Stimulated activated CD4-positive, alpha-beta T cell treated with anti-CD3 and anti-CD28 coated beads, Interleukin-12 subunit alpha, Interleukin-12 subunit beta, amount 100 ng/mL, for 24 hours (primary cell): ENCODE measurements around the gene VAX1.
"Not testable (repeated sequence)": the region's sequence is repeated elsewhere in the genome, so short reads cannot be mapped to it uniquely, and the experiment has no call there.

ENCODE experiments used
- DNase-seq, 2 experiments: peaks; one replicate each; pipeline ENCODE4 v3.0.0-alpha.2; 2020; ENCODE audit warnings: low read depth in 2 of 2

Gene VAX1

GRCh38 chr10:117135026-117135372 is 3.1 kb downstream of the VAX1 start:
- no peak for DNase-seq

GRCh38 chr10:117134306-117135025 is 3.6 kb downstream of the VAX1 start:
- no peak for DNase-seq

GRCh38 chr10:117134056-117134305 is 4.1 kb downstream of the VAX1 start:
- no peak for DNase-seq

GRCh38 chr10:117133273-117134055 is 4.6 kb downstream of the VAX1 start:
- DNase-seq: no peak

- DNase-seq: no peak
These were observed 5.3 kb downstream of the VAX1 start for GRCh38 chr10:117132751-117133231.

GRCh38 chr10:117131376-117132327 is 6.4 kb downstream of the VAX1 start:
- no peak for DNase-seq

- DNase-seq: no peak
These were observed 7.2 kb downstream of the VAX1 start for GRCh38 chr10:117130862-117131375.

- no peak for DNase-seq
These were observed 7.7 kb downstream of the VAX1 start for GRCh38 chr10:117130346-117130745.

- DNase-seq: not testable (repeated sequence)
These were observed 11.4 kb downstream of the VAX1 start for GRCh38 chr10:117126645-117127044.

- no peak for DNase-seq
These were observed 12.0 kb downstream of the VAX1 start for GRCh38 chr10:117126034-117126433.

GRCh38 chr10:117112220-117112619 is 25.9 kb downstream of the VAX1 start:
- DNase-seq: no peak

GRCh38 chr10:117107238-117107637 is 30.8 kb downstream of the VAX1 start:
- DNase-seq: no peak

- DNase-seq: no peak
These were observed 41.4 kb downstream of the VAX1 start for GRCh38 chr10:117096599-117097201.

GRCh38 chr10:117094856-117095255 is 43.2 kb downstream of the VAX1 start:
- no peak for DNase-seq

GRCh38 chr10:117092386-117092785 is 45.7 kb downstream of the VAX1 start:
- no peak for DNase-seq

GRCh38 chr10:117090834-117091233 is 47.2 kb downstream of the VAX1 start:
- DNase-seq: no peak

- DNase-seq: no peak
These were observed 50.5 kb downstream of the VAX1 start for GRCh38 chr10:117087521-117087920.

- DNase-seq: no peak
These were observed 51.5 kb downstream of the VAX1 start for GRCh38 chr10:117086546-117086945.

GRCh38 chr10:117084421-117085246 is 53.4 kb downstream of the VAX1 start:
- not testable (repeated sequence) for DNase-seq
